Measurements from ENCODE around the gene NAV2.

Gene NAV2

GRCh38 chr11:19840961-19841360 lies 128.3 kb downstream of the NAV2 start:
- DNase-seq = no peak

- DNase-seq = no peak
Observed at GRCh38 chr11:19842505-19842904, 129.9 kb downstream of the NAV2 start.

- DNase-seq = no peak
Observed at GRCh38 chr11:19843079-19843478, 130.4 kb downstream of the NAV2 start.

- DNase-seq = no peak
Observed at GRCh38 chr11:19844012-19844411, 131.4 kb downstream of the NAV2 start.

- DNase-seq = no peak
Observed at GRCh38 chr11:19844806-19845205, 132.2 kb downstream of the NAV2 start.

- DNase-seq = no peak
Observed at GRCh38 chr11:19845626-19846025, 133.0 kb downstream of the NAV2 start.

GRCh38 chr11:19846654-19847305 lies 134.1 kb downstream of the NAV2 start:
- no peak for DNase-seq

GRCh38 chr11:19848219-19848618 lies 135.6 kb downstream of the NAV2 start:
- DNase-seq = no peak

GRCh38 chr11:19849107-19849789 lies 136.6 kb downstream of the NAV2 start:
- DNase-seq = no peak

- no peak for DNase-seq
Observed at GRCh38 chr11:19849947-19850593, 137.4 kb downstream of the NAV2 start.

GRCh38 chr11:19852288-19852687 lies 139.7 kb downstream of the NAV2 start:
- DNase-seq = no peak

- DNase-seq = no peak
Observed at GRCh38 chr11:19853016-19853415, 140.4 kb downstream of the NAV2 start.

- no peak for DNase-seq
Observed at GRCh38 chr11:19853920-19854319, 141.3 kb downstream of the NAV2 start.

- no peak for DNase-seq
Observed at GRCh38 chr11:19861171-19861570, 148.5 kb downstream of the NAV2 start.

- no peak for DNase-seq
Observed at GRCh38 chr11:19862091-19862490, 149.5 kb downstream of the NAV2 start.

- DNase-seq = no peak
Observed at GRCh38 chr11:19864141-19865140, 151.8 kb downstream of the NAV2 start.

GRCh38 chr11:19866037-19866436 lies 153.4 kb downstream of the NAV2 start:
- DNase-seq = no peak

GRCh38 chr11:19866521-19866920 lies 153.9 kb downstream of the NAV2 start:
- DNase-seq = no peak

GRCh38 chr11:19867064-19867463 lies 154.4 kb downstream of the NAV2 start:
- no peak for DNase-seq

- DNase-seq = no peak
Observed at GRCh38 chr11:19868281-19868821, 155.7 kb downstream of the NAV2 start.

GRCh38 chr11:19868871-19869270 lies 156.2 kb downstream of the NAV2 start:
- DNase-seq = no peak

GRCh38 chr11:19869466-19869865 lies 156.8 kb downstream of the NAV2 start:
- no peak for DNase-seq
